ENCODE measurements around the gene OPA3. TPM values are rescaled to one million over a fixed set of nuclear protein-coding genes. Genes with fewer than 3 reads are reported as not detected.
A peak's percentile ranks its signal among the peaks of the same experiment; 100 is the strongest.
"Not testable (repeated sequence)": the region's sequence is repeated elsewhere in the genome, so short reads cannot be mapped to it uniquely, and the experiment has no call there.

OPA3 gene
- total RNA-seq, 1 donor from 2014 or later: 10.5 TPM

GRCh38 chr19:45511074-45511473 lies 73.5 kb downstream of the OPA3 start:
- peaks cover 5% of the 10 kb centered on the region for H3K4me1 Mint-ChIP-seq (ENCODE audit: low read depth, unreplicated experiment)
- DNase-seq: no peak
- TF ChIP-seq CTCF (IDR thresholded peaks at IDR 0.05; ENCODE audit: partially characterized antibody, unreplicated experiment): no peak
- peaks cover 4% of the 10 kb centered on the region for H3K9me3 Mint-ChIP-seq (ENCODE audit: unreplicated experiment)
- no peaks in the 10 kb centered on the region for H3K36me3 Mint-ChIP-seq (ENCODE audit: unreplicated experiment)
- peaks cover 8% of the 10 kb centered on the region for H3K27me3 Mint-ChIP-seq (ENCODE audit: unreplicated experiment)
- no peak overlapping the region for H3K27ac Mint-ChIP-seq (ENCODE audit: unreplicated experiment)
- H3K4me3 Mint-ChIP-seq (ENCODE audit: unreplicated experiment): no peak overlapping the region

- H3K27ac Mint-ChIP-seq (ENCODE audit: unreplicated experiment); H3K27me3 Mint-ChIP-seq (ENCODE audit: unreplicated experiment); H3K36me3 Mint-ChIP-seq (ENCODE audit: unreplicated experiment); DNase-seq; H3K4me1 Mint-ChIP-seq (ENCODE audit: low read depth, unreplicated experiment); H3K4me3 Mint-ChIP-seq (ENCODE audit: unreplicated experiment); H3K9me3 Mint-ChIP-seq (ENCODE audit: unreplicated experiment): not testable (repeated sequence)
Observed at GRCh38 chr19:45510352-45510751, 74.2 kb downstream of the OPA3 start.

- H3K36me3 Mint-ChIP-seq (ENCODE audit: unreplicated experiment): no peaks in the 10 kb centered on the region
- TF ChIP-seq CTCF (IDR thresholded peaks at IDR 0.05; ENCODE audit: partially characterized antibody, unreplicated experiment): no peak
- H3K4me1 Mint-ChIP-seq (ENCODE audit: low read depth, unreplicated experiment): peaks cover 5% of the 10 kb centered on the region
- peaks cover 8% of the 10 kb centered on the region for H3K27me3 Mint-ChIP-seq (ENCODE audit: unreplicated experiment)
- H3K27ac Mint-ChIP-seq (ENCODE audit: unreplicated experiment): peak overlapping the region; percentile 10
- H3K4me3 Mint-ChIP-seq (ENCODE audit: unreplicated experiment): peak overlapping the region; percentile 98
- no peak for DNase-seq
- peaks cover 4% of the 10 kb centered on the region for H3K9me3 Mint-ChIP-seq (ENCODE audit: unreplicated experiment)
Observed at GRCh38 chr19:45509692-45510015, 74.9 kb downstream of the OPA3 start.

GRCh38 chr19:45508861-45509691 lies 75.5 kb downstream of the OPA3 start:
- Mint-ChIP-seq H3K4me3 (ENCODE audit: unreplicated experiment) (peak overlapping the region; percentile 98), H3K9me3 (ENCODE audit: unreplicated experiment) (peaks cover 4% of the 10 kb centered on the region), H3K27me3 (ENCODE audit: unreplicated experiment) (peaks cover 8% of the 10 kb centered on the region), H3K36me3 (ENCODE audit: unreplicated experiment) (no peaks in the 10 kb centered on the region), H3K27ac (ENCODE audit: unreplicated experiment) (peak overlapping the region; percentile 86), H3K4me1 (ENCODE audit: low read depth, unreplicated experiment) (peaks cover 4% of the 10 kb centered on the region)
- no peak for TF ChIP-seq CTCF (IDR thresholded peaks at IDR 0.05; ENCODE audit: partially characterized antibody, unreplicated experiment)
- DNase-seq: peak; percentile 57

- Mint-ChIP-seq H3K4me3 (ENCODE audit: unreplicated experiment) (peak overlapping the region; percentile 98), H3K4me1 (ENCODE audit: low read depth, unreplicated experiment) (no peaks in the 10 kb centered on the region), H3K9me3 (ENCODE audit: unreplicated experiment) (peaks cover 4% of the 10 kb centered on the region), H3K27ac (ENCODE audit: unreplicated experiment) (peak overlapping the region; percentile 33), H3K27me3 (ENCODE audit: unreplicated experiment) (peaks cover 8% of the 10 kb centered on the region), H3K36me3 (ENCODE audit: unreplicated experiment) (no peaks in the 10 kb centered on the region)
- peak; percentile 75 for DNase-seq
- no peak for TF ChIP-seq CTCF (IDR thresholded peaks at IDR 0.05; ENCODE audit: partially characterized antibody, unreplicated experiment)
Observed at GRCh38 chr19:45508417-45508860, 76.2 kb downstream of the OPA3 start.
